DOHH2 (cell line): ENCODE measurements around the gene CAPS2.

Source experiments
- EZH2phosphoT487 ChIP-seq: fragments of 200-600 bp; sonication (generic); IDR thresholded peaks from 2 replicates; pipeline ENCODE4 v1.6.1; 2017; ENCODE audit warnings: borderline replicate concordance, mild to moderate bottlenecking, antibody characterized with exemption, low read length, moderate library complexity, mixed read lengths
- TF ChIP-seq, protein P1 (sequence below): fragments of 200-600 bp; sonication (generic); IDR thresholded peaks from one replicate; pipeline ENCODE4 v1.5.1; 2014; ENCODE audit warnings: antibody characterized with exemption, mild to moderate bottlenecking, low read depth, low read length; ENCODE audit not compliant: poor library complexity, severe bottlenecking

DNA sequence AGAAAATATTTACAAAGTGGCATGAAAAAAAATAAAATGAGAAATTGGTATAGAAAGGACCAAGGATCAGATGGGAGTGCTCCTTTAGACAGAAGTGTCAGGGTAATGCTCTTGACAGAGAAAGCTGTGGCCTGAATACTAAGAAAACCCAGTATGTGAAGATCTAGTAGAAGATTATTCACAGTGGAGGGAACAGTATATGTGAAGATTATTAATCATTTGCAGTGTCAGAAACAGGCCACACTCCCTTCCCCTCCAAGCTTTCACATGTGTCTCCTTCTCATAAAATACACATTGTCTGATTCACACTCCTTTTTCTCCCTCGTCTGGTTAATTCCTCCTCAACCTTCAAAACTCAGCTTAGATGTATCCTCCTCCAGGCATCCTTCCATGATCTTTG is 41.3 kb downstream of the CAPS2 start:
- TF ChIP-seq, protein P1, sequence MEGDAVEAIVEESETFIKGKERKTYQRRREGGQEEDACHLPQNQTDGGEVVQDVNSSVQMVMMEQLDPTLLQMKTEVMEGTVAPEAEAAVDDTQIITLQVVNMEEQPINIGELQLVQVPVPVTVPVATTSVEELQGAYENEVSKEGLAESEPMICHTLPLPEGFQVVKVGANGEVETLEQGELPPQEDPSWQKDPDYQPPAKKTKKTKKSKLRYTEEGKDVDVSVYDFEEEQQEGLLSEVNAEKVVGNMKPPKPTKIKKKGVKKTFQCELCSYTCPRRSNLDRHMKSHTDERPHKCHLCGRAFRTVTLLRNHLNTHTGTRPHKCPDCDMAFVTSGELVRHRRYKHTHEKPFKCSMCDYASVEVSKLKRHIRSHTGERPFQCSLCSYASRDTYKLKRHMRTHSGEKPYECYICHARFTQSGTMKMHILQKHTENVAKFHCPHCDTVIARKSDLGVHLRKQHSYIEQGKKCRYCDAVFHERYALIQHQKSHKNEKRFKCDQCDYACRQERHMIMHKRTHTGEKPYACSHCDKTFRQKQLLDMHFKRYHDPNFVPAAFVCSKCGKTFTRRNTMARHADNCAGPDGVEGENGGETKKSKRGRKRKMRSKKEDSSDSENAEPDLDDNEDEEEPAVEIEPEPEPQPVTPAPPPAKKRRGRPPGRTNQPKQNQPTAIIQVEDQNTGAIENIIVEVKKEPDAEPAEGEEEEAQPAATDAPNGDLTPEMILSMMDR, result no peak
- no peak for TF ChIP-seq EZH2phosphoT487
